ENCODE results near the gene CAPN1. TPM values are rescaled to one million over a fixed set of nuclear protein-coding genes. Genes with fewer than 3 reads are reported as not detected.

Gene CAPN1
- total and polyA plus RNA-seq, 2 of the 13 experiments (the other 11 are each of a cell fraction or from before 2014, with no cell fraction given), result 57.3 to 82.6 TPM

GRCh38 chr11:65141896-65142494, 39.7 kb upstream of the CAPN1 start (continued):
- TF ChIP-seq TEAD2 (CRISPR knock-in tag; IDR thresholded peaks at IDR 0.05) (no peak), ZNF879 (CRISPR knock-in tag; IDR thresholded peaks at IDR 0.05) (no peak), ZNF264 (CRISPR knock-in tag; IDR thresholded peaks at IDR 0.05) (no peak), RNF2 (conservative IDR thresholded peaks at IDR 0.05; ENCODE audit: low read depth) (no peak), ZNF235 (CRISPR knock-in tag; IDR thresholded peaks at IDR 0.05; ENCODE audit: borderline replicate concordance) (no peak), TAF15 (IDR thresholded peaks at IDR 0.05; ENCODE audit: low read depth, low read length, poor library complexity, severe bottlenecking) (no peak), PHF5A (CRISPR knock-in tag; IDR thresholded peaks at IDR 0.05; ENCODE audit: low read depth, unreplicated experiment) (no peak), SNAPC2 (CRISPR knock-in tag; IDR thresholded peaks at IDR 0.05) (no peak), PHB2 (IDR thresholded peaks at IDR 0.05; ENCODE audit: partially characterized antibody) (no peak), BORCS8-MEF2B (CRISPR knock-in tag; IDR thresholded peaks at IDR 0.05) (no peak), PATZ1 (CRISPR knock-in tag; IDR thresholded peaks at IDR 0.05) (0 out of 2 replicates have a peak, but pooled peaks have one; percentile 9), ZSCAN21 (CRISPR knock-in tag; IDR thresholded peaks at IDR 0.05; ENCODE audit: borderline replicate concordance) (no peak), ZNF496 (CRISPR knock-in tag; IDR thresholded peaks at IDR 0.05; ENCODE audit: insufficient replicate concordance) (no peak), DR1 (CRISPR knock-in tag; IDR thresholded peaks at IDR 0.05) (no peak), ZNF891 (CRISPR knock-in tag; IDR thresholded peaks at IDR 0.05) (no peak), ZNF44 (CRISPR knock-in tag; IDR thresholded peaks at IDR 0.05) (no peak), SRSF9 (IDR thresholded peaks at IDR 0.05; ENCODE audit: borderline replicate concordance, insufficient read depth, low read depth, low read length, poor library complexity, severe bottlenecking) (no peak), ZBTB7B (CRISPR knock-in tag; IDR thresholded peaks at IDR 0.05) (no peak), MBD4 (IDR thresholded peaks at IDR 0.05; ENCODE audit: borderline replicate concordance, low read length) (no peak), ELF1 (CRISPR knock-in tag; IDR thresholded peaks at IDR 0.05) (no peak), HINFP (CRISPR knock-in tag; IDR thresholded peaks at IDR 0.05; ENCODE audit: low read depth) (no peak), ZNF543 (CRISPR knock-in tag; IDR thresholded peaks at IDR 0.05) (no peak), ZNF367 (CRISPR knock-in tag; IDR thresholded peaks at IDR 0.05; ENCODE audit: borderline replicate concordance) (no peak), ZEB1 (IDR thresholded peaks at IDR 0.05; ENCODE audit: insufficient replicate concordance, low read depth) (no peak), PPARG (CRISPR knock-in tag; conservative IDR thresholded peaks at IDR 0.05) (no peak), ZNF460 (CRISPR knock-in tag; IDR thresholded peaks at IDR 0.05; ENCODE audit: borderline replicate concordance) (no peak), CHCHD3 (CRISPR knock-in tag; IDR thresholded peaks at IDR 0.05) (no peak), GABPB1 (CRISPR knock-in tag; IDR thresholded peaks at IDR 0.05) (no peak), CEBPB (IDR thresholded peaks at IDR 0.05; ENCODE audit: borderline replicate concordance, low read depth, low read length) (peak; percentile 79)
